ENCODE data around the gene TAF4B.
"Not testable (repeated sequence)": the region's sequence is repeated elsewhere in the genome, so short reads cannot be mapped to it uniquely, and the experiment has no call there.

TAF4B gene

GRCh38 chr18:26370037-26370436 is 143.8 kb downstream of the TAF4B start:
- Histone ChIP-seq H3K9ac (ENCODE audit: low read length) (no peak overlapping the region), H3K36me3 (ENCODE audit: control insufficient read depth, insufficient read depth, low read length) (no peaks in the 10 kb centered on the region), H3K4me3 (ENCODE audit: low read length) (no peak overlapping the region), H3K4me1 (ENCODE audit: control insufficient read depth, insufficient read depth, low read length) (no peaks in the 10 kb centered on the region), H3K27me3 (ENCODE audit: control insufficient read depth, insufficient read depth, low read length) (no peaks in the 10 kb centered on the region), H3K27ac (ENCODE audit: low read depth, low read length) (no peak overlapping the region)

- Histone ChIP-seq H3K9ac (ENCODE audit: low read length) (no peak overlapping the region), H3K4me1 (ENCODE audit: control insufficient read depth, insufficient read depth, low read length) (no peaks in the 10 kb centered on the region), H3K27ac (ENCODE audit: low read depth, low read length) (no peak overlapping the region), H3K4me3 (ENCODE audit: low read length) (no peak overlapping the region), H3K36me3 (ENCODE audit: control insufficient read depth, insufficient read depth, low read length) (no peaks in the 10 kb centered on the region), H3K27me3 (ENCODE audit: control insufficient read depth, insufficient read depth, low read length) (no peaks in the 10 kb centered on the region)
Observed at GRCh38 chr18:26376105-26376504, 149.9 kb downstream of the TAF4B start.

GRCh38 chr18:26378701-26379100 is 152.5 kb downstream of the TAF4B start:
- Histone ChIP-seq H3K4me1 (ENCODE audit: control insufficient read depth, insufficient read depth, low read length) (no peaks in the 10 kb centered on the region), H3K9ac (ENCODE audit: low read length) (no peak overlapping the region), H3K27me3 (ENCODE audit: control insufficient read depth, insufficient read depth, low read length) (no peaks in the 10 kb centered on the region), H3K27ac (ENCODE audit: low read depth, low read length) (no peak overlapping the region), H3K36me3 (ENCODE audit: control insufficient read depth, insufficient read depth, low read length) (no peaks in the 10 kb centered on the region), H3K4me3 (ENCODE audit: low read length) (no peak overlapping the region)

- not testable (repeated sequence) for H3K36me3 ChIP-seq (ENCODE audit: control insufficient read depth, insufficient read depth, low read length); H3K4me1 ChIP-seq (ENCODE audit: control insufficient read depth, insufficient read depth, low read length); H3K27ac ChIP-seq (ENCODE audit: low read depth, low read length)
Observed at GRCh38 chr18:26381555-26381954, 155.3 kb downstream of the TAF4B start.

GRCh38 chr18:26383454-26384270 is 157.4 kb downstream of the TAF4B start:
- Histone ChIP-seq H3K36me3 (ENCODE audit: control insufficient read depth, insufficient read depth, low read length) (no peaks in the 10 kb centered on the region), H3K9ac (ENCODE audit: low read length) (no peak overlapping the region), H3K27ac (ENCODE audit: low read depth, low read length) (no peak overlapping the region)

More at GRCh38 chr18:26381555-26381954, 155.3 kb downstream of the TAF4B start:
- H3K27me3 ChIP-seq (ENCODE audit: control insufficient read depth, insufficient read depth, low read length); H3K9ac ChIP-seq (ENCODE audit: low read length); H3K4me3 ChIP-seq (ENCODE audit: low read length): not testable (repeated sequence)

GRCh38 chr18:26386002-26386401 is 159.8 kb downstream of the TAF4B start:
- no peaks in the 10 kb centered on the region for H3K36me3 ChIP-seq (ENCODE audit: control insufficient read depth, insufficient read depth, low read length)
- H3K27me3 ChIP-seq (ENCODE audit: control insufficient read depth, insufficient read depth, low read length) = no peaks in the 10 kb centered on the region
- no peak overlapping the region for H3K9ac ChIP-seq (ENCODE audit: low read length)
- no peak overlapping the region for H3K27ac ChIP-seq (ENCODE audit: low read depth, low read length)
- no peaks in the 10 kb centered on the region for H3K4me1 ChIP-seq (ENCODE audit: control insufficient read depth, insufficient read depth, low read length)
- no peak overlapping the region for H3K4me3 ChIP-seq (ENCODE audit: low read length)

More at GRCh38 chr18:26383454-26384270, 157.4 kb downstream of the TAF4B start:
- Histone ChIP-seq H3K4me3 (ENCODE audit: low read length) (no peak overlapping the region), H3K4me1 (ENCODE audit: control insufficient read depth, insufficient read depth, low read length) (no peaks in the 10 kb centered on the region), H3K27me3 (ENCODE audit: control insufficient read depth, insufficient read depth, low read length) (no peaks in the 10 kb centered on the region)

- no peaks in the 10 kb centered on the region for H3K4me1 ChIP-seq (ENCODE audit: control insufficient read depth, insufficient read depth, low read length)
- H3K9ac ChIP-seq (ENCODE audit: low read length) = no peak overlapping the region
- no peak overlapping the region for H3K4me3 ChIP-seq (ENCODE audit: low read length)
- no peak overlapping the region for H3K27ac ChIP-seq (ENCODE audit: low read depth, low read length)
- no peaks in the 10 kb centered on the region for H3K27me3 ChIP-seq (ENCODE audit: control insufficient read depth, insufficient read depth, low read length)
- H3K36me3 ChIP-seq (ENCODE audit: control insufficient read depth, insufficient read depth, low read length) = no peaks in the 10 kb centered on the region
Observed at GRCh38 chr18:26386441-26386840, 160.2 kb downstream of the TAF4B start.

GRCh38 chr18:26394047-26394654 is 167.9 kb downstream of the TAF4B start:
- H3K27me3 ChIP-seq (ENCODE audit: control insufficient read depth, insufficient read depth, low read length) = no peaks in the 10 kb centered on the region
- no peaks in the 10 kb centered on the region for H3K36me3 ChIP-seq (ENCODE audit: control insufficient read depth, insufficient read depth, low read length)
- no peak overlapping the region for H3K4me3 ChIP-seq (ENCODE audit: low read length)
- H3K4me1 ChIP-seq (ENCODE audit: control insufficient read depth, insufficient read depth, low read length) = no peaks in the 10 kb centered on the region
- H3K27ac ChIP-seq (ENCODE audit: low read depth, low read length) = no peak overlapping the region
- H3K9ac ChIP-seq (ENCODE audit: low read length) = no peak overlapping the region

- no peaks in the 10 kb centered on the region for H3K4me1 ChIP-seq (ENCODE audit: control insufficient read depth, insufficient read depth, low read length)
- no peaks in the 10 kb centered on the region for H3K27me3 ChIP-seq (ENCODE audit: control insufficient read depth, insufficient read depth, low read length)
- H3K27ac ChIP-seq (ENCODE audit: low read depth, low read length) = no peak overlapping the region
- H3K4me3 ChIP-seq (ENCODE audit: low read length) = no peak overlapping the region
- H3K9ac ChIP-seq (ENCODE audit: low read length) = no peak overlapping the region
- no peaks in the 10 kb centered on the region for H3K36me3 ChIP-seq (ENCODE audit: control insufficient read depth, insufficient read depth, low read length)
Observed at GRCh38 chr18:26397019-26397418, 170.8 kb downstream of the TAF4B start.

- Histone ChIP-seq H3K27ac (ENCODE audit: low read depth, low read length) (no peak overlapping the region), H3K36me3 (ENCODE audit: control insufficient read depth, insufficient read depth, low read length) (no peaks in the 10 kb centered on the region), H3K9ac (ENCODE audit: low read length) (no peak overlapping the region), H3K4me1 (ENCODE audit: control insufficient read depth, insufficient read depth, low read length) (no peaks in the 10 kb centered on the region), H3K27me3 (ENCODE audit: control insufficient read depth, insufficient read depth, low read length) (no peaks in the 10 kb centered on the region), H3K4me3 (ENCODE audit: low read length) (no peak overlapping the region)
Observed at GRCh38 chr18:26403491-26403890, 177.2 kb downstream of the TAF4B start.

GRCh38 chr18:26405190-26405801 is 179.1 kb downstream of the TAF4B start:
- H3K4me3 ChIP-seq (ENCODE audit: low read length) = no peak overlapping the region
- no peak overlapping the region for H3K9ac ChIP-seq (ENCODE audit: low read length)
- no peaks in the 10 kb centered on the region for H3K27me3 ChIP-seq (ENCODE audit: control insufficient read depth, insufficient read depth, low read length)
- H3K27ac ChIP-seq (ENCODE audit: low read depth, low read length) = no peak overlapping the region
- H3K4me1 ChIP-seq (ENCODE audit: control insufficient read depth, insufficient read depth, low read length) = no peaks in the 10 kb centered on the region
- no peaks in the 10 kb centered on the region for H3K36me3 ChIP-seq (ENCODE audit: control insufficient read depth, insufficient read depth, low read length)

- H3K4me1 ChIP-seq (ENCODE audit: control insufficient read depth, insufficient read depth, low read length) = no peaks in the 10 kb centered on the region
- H3K27ac ChIP-seq (ENCODE audit: low read depth, low read length) = no peak overlapping the region
- H3K36me3 ChIP-seq (ENCODE audit: control insufficient read depth, insufficient read depth, low read length) = no peaks in the 10 kb centered on the region
- H3K27me3 ChIP-seq (ENCODE audit: control insufficient read depth, insufficient read depth, low read length) = no peaks in the 10 kb centered on the region
- no peak overlapping the region for H3K9ac ChIP-seq (ENCODE audit: low read length)
- H3K4me3 ChIP-seq (ENCODE audit: low read length) = no peak overlapping the region
Observed at GRCh38 chr18:26406324-26406723, 180.1 kb downstream of the TAF4B start.

All from rectal smooth muscle tissue (tissue), 1 donor.